ENCODE measurements around the gene DBN1.

DBN1 gene
- total RNA-seq: 5.7 to 79.0 (median 22.2) reads per million in 9 experiments

- H3K36me3 Mint-ChIP-seq (ENCODE audit: insufficient read depth): peaks cover 13% of the 10 kb centered on the region
- ATAC-seq (replicated peaks): peak; percentile 22
- DNase-seq: no peak
- H3K9me3 Mint-ChIP-seq: no peaks in the 10 kb centered on the region
- H3K4me1 Mint-ChIP-seq (ENCODE audit: low read depth in 2 of 2): peaks cover 42 to 46% of the 10 kb centered on the region in 2 donors
- H3K4me3 Mint-ChIP-seq: peak within 1 kb of the TSS; percentile 78 to 84
- H3K27me3 Mint-ChIP-seq: peaks cover 0 to 10% of the 10 kb centered on the region in 2 donors
- H3K27ac Mint-ChIP-seq: peak within 1 kb of the TSS; percentile 75 to 79
Observed at GRCh38 chr5:177473443-177474001, at the start of gene DBN1. TSS of gene DBN1 (minus strand) at chr5:177473634. CDS start at chr5:177473521, 113 bp downstream.

DNA sequence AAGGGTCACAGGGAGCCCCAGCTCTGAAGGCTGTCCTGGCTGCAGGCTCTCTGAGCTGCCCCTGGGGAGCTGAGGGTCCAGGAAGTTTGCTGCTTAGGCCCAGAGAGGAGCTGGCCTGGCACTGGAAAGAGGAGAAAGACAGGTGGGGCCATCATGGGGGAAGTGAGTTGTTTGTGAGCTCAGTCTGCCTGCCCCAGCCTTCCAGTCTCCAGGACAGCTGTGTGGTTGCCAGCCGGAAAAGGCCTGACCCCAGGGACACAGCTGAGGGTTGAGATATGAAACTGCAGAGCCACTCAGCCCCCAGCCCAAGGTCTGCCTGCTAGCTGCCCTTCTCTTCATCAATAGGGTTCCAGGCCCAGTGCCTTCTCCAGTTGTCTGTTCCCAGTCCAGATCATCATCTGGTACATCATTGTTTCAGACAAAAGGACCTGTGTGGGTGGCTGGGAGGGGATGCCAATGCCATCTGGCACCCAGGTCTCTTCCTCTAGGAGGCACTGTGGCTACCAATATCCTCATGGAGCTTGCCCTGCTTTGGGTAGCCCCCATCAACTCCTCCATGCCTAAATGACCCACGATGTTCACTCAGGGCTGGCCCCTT lies 47.6 kb upstream of the DBN1 start:
- peaks cover 37 to 43% of the 10 kb centered on the region in 2 donors for H3K4me1 Mint-ChIP-seq (ENCODE audit: low read depth in 2 of 2)
- H3K36me3 Mint-ChIP-seq (ENCODE audit: insufficient read depth): peaks cover 27% of the 10 kb centered on the region
- no peak overlapping the region for H3K4me3 Mint-ChIP-seq

GRCh38 chr5:177520271-177520670 lies 46.8 kb upstream of the DBN1 start:
- ATAC-seq (replicated peaks): no peak
- Mint-ChIP-seq H3K27me3 (no peaks in the 10 kb centered on the region), H3K36me3 (ENCODE audit: insufficient read depth) (peaks cover 24% of the 10 kb centered on the region), H3K4me1 (ENCODE audit: low read depth in 2 of 2) (peaks cover 44 to 50% of the 10 kb centered on the region in 2 donors), H3K4me3 (no peak overlapping the region), H3K27ac (peak overlapping the region; percentile 18 to 66), H3K9me3 (no peaks in the 10 kb centered on the region)
- no peak for DNase-seq

More for the DNA sequence above, 47.6 kb upstream of the DBN1 start:
- H3K27me3 Mint-ChIP-seq: no peaks in the 10 kb centered on the region
- no peaks in the 10 kb centered on the region for H3K9me3 Mint-ChIP-seq
- no peak for DNase-seq
- no peak for ATAC-seq (replicated peaks)
- peak overlapping the region; percentile 18 to 66 for H3K27ac Mint-ChIP-seq

DNA sequence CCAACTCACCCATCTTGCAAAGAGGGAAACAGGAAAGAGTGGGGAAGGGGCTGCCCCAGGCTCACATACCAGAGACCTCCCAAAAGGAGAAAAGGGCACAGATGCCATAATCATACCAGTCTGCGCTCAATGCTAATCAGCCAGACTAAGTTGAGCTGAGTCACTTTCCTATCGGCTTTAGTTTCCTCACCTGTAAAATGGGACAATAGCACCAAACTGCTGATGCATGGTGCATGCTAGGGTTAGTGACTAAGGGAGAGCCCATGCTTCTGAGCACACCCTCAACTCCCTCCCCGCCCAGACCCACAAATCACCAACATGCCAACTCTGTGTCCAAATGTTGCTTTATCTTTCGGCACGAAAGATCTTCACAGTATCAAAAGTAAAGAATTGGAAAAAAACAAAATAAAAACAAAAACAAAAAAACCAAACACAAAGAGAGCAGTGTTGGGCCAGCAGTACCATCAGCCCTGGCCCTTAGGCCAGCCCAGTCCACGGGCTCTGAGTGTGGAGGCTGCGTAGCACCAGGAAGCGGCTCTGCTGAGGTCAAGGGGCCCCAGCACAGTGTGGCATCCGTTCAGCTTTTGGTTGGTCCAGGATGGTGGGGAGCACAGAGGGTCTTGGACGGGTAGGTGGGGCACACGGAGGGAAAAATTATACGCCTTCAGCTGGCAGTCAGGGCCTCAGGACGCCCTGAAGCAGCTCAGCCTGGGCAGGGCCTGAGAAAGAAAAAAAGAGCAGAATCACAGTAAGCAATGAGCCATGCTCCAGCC lies 46.2 kb upstream of the DBN1 start:
- ATAC-seq (replicated peaks) (no peak), DNase-seq (no peak)
- Mint-ChIP-seq H3K9me3 (no peaks in the 10 kb centered on the region), H3K4me1 (ENCODE audit: low read depth in 2 of 2) (peaks cover 46 to 54% of the 10 kb centered on the region in 2 donors), H3K4me3 (no peak overlapping the region), H3K27me3 (no peaks in the 10 kb centered on the region), H3K36me3 (ENCODE audit: insufficient read depth) (peaks cover 26% of the 10 kb centered on the region), H3K27ac (peak overlapping the region; percentile 31 to 66)

GRCh38 chr5:177516601-177517568 lies 43.5 kb upstream of the DBN1 start, which contains the start of gene DDX41:
TSS of gene DDX41 (minus strand) at chr5:177516961. CDS start at chr5:177516945, 16 bp downstream.
- peak; percentile 84 for ATAC-seq (replicated peaks)
- H3K27me3 Mint-ChIP-seq: no peaks in the 10 kb centered on the region
- peak within 1 kb of the TSS; percentile 88 to 93 for H3K27ac Mint-ChIP-seq
- DNase-seq: peak; percentile 91 to 92 (median 91)
- H3K36me3 Mint-ChIP-seq (ENCODE audit: insufficient read depth): peaks cover 31% of the 10 kb centered on the region
- no peaks in the 10 kb centered on the region for H3K9me3 Mint-ChIP-seq
- peak within 1 kb of the TSS; percentile 87 to 93 for H3K4me3 Mint-ChIP-seq
- peaks cover 51 to 61% of the 10 kb centered on the region in 2 donors for H3K4me1 Mint-ChIP-seq (ENCODE audit: low read depth in 2 of 2)

GRCh38 chr5:177515580-177515979 lies 42.1 kb upstream of the DBN1 start:
- Mint-ChIP-seq H3K4me3 (peak overlapping the region; percentile 87 to 93), H3K27me3 (no peaks in the 10 kb centered on the region), H3K27ac (peak overlapping the region in 1 of 2 donors; percentile 88), H3K36me3 (ENCODE audit: insufficient read depth) (peaks cover 38% of the 10 kb centered on the region), H3K9me3 (no peaks in the 10 kb centered on the region), H3K4me1 (ENCODE audit: low read depth in 2 of 2) (peaks cover 40 to 48% of the 10 kb centered on the region in 2 donors)
- DNase-seq (no peak), ATAC-seq (replicated peaks) (no peak)

GRCh38 chr5:177514541-177514940 lies 41.1 kb upstream of the DBN1 start:
- ATAC-seq (replicated peaks): no peak
- H3K4me3 Mint-ChIP-seq: no peak overlapping the region
- H3K27me3 Mint-ChIP-seq: no peaks in the 10 kb centered on the region
- H3K36me3 Mint-ChIP-seq (ENCODE audit: insufficient read depth): peaks cover 37% of the 10 kb centered on the region
- H3K4me1 Mint-ChIP-seq (ENCODE audit: low read depth in 2 of 2): peaks cover 32 to 40% of the 10 kb centered on the region in 2 donors
- DNase-seq: no peak
- H3K27ac Mint-ChIP-seq: no peak overlapping the region
- H3K9me3 Mint-ChIP-seq: no peaks in the 10 kb centered on the region

GRCh38 chr5:177513500-177513899 lies 40.1 kb upstream of the DBN1 start:
- peaks cover 32 to 33% of the 10 kb centered on the region in 2 donors for H3K4me1 Mint-ChIP-seq (ENCODE audit: low read depth in 2 of 2)
- ATAC-seq (replicated peaks) (no peak), DNase-seq (no peak)
- no peak overlapping the region for H3K27ac Mint-ChIP-seq
- H3K9me3 Mint-ChIP-seq: no peaks in the 10 kb centered on the region
- H3K36me3 Mint-ChIP-seq (ENCODE audit: insufficient read depth): peaks cover 35% of the 10 kb centered on the region
- H3K27me3 Mint-ChIP-seq: no peaks in the 10 kb centered on the region
- H3K4me3 Mint-ChIP-seq: no peak overlapping the region

GRCh38 chr5:177512736-177513380 lies 39.4 kb upstream of the DBN1 start:
- DNase-seq (no peak), ATAC-seq (replicated peaks) (no peak)
- H3K4me3 Mint-ChIP-seq: no peak overlapping the region
- H3K4me1 Mint-ChIP-seq (ENCODE audit: low read depth in 2 of 2): peaks cover 32 to 33% of the 10 kb centered on the region in 2 donors
- H3K27me3 Mint-ChIP-seq: no peaks in the 10 kb centered on the region
- H3K27ac Mint-ChIP-seq: no peak overlapping the region
- H3K36me3 Mint-ChIP-seq (ENCODE audit: insufficient read depth): peaks cover 35% of the 10 kb centered on the region
- H3K9me3 Mint-ChIP-seq: no peaks in the 10 kb centered on the region

- no peaks in the 10 kb centered on the region for H3K9me3 Mint-ChIP-seq
- H3K36me3 Mint-ChIP-seq (ENCODE audit: insufficient read depth): peaks cover 34% of the 10 kb centered on the region
- H3K27ac Mint-ChIP-seq: no peak overlapping the region
- H3K4me1 Mint-ChIP-seq (ENCODE audit: low read depth in 2 of 2): peaks cover 27 to 28% of the 10 kb centered on the region in 2 donors
- ATAC-seq (replicated peaks) (no peak), DNase-seq (no peak)
- no peaks in the 10 kb centered on the region for H3K27me3 Mint-ChIP-seq
- H3K4me3 Mint-ChIP-seq: no peak overlapping the region
Observed at GRCh38 chr5:177511796-177512675, 38.6 kb upstream of the DBN1 start.

DNA sequence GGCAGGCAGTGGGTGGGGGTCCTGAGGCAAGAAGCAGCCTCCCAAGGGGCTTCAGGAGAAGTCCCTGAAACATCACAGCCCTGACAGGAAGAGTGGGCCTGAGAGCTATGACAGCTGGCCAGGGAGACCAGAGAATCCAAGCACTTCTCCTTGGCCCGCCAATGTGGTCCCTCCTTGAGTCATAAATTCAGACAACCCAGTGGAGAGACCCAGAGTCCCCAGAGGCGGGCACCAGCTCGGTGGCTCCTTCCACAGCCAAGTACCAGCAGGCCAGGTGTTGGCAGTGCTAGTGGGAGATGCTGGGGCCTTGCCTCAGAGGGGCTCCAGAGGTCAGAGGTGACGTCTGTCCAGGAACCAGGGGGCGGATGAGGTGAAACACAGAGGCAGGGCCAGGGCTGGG lies 37.7 kb upstream of the DBN1 start:
- Mint-ChIP-seq H3K36me3 (ENCODE audit: insufficient read depth) (peaks cover 30% of the 10 kb centered on the region), H3K4me1 (ENCODE audit: low read depth in 2 of 2) (peaks cover 20 to 21% of the 10 kb centered on the region in 2 donors), H3K27ac (no peak overlapping the region), H3K27me3 (no peaks in the 10 kb centered on the region), H3K4me3 (no peak overlapping the region), H3K9me3 (no peaks in the 10 kb centered on the region)
- ATAC-seq (replicated peaks) (no peak), DNase-seq (no peak)
